Measurements from ENCODE around the gene MYO1F. TPM values are rescaled to one million over a fixed set of nuclear protein-coding genes. Genes with fewer than 3 reads are reported as not detected.
"Not testable (repeated sequence)": the region's sequence is repeated elsewhere in the genome, so short reads cannot be mapped to it uniquely, and the experiment has no call there.

Gene MYO1F
- total RNA-seq, 1 donor from 2014 or later = 0.55 TPM

DNA sequence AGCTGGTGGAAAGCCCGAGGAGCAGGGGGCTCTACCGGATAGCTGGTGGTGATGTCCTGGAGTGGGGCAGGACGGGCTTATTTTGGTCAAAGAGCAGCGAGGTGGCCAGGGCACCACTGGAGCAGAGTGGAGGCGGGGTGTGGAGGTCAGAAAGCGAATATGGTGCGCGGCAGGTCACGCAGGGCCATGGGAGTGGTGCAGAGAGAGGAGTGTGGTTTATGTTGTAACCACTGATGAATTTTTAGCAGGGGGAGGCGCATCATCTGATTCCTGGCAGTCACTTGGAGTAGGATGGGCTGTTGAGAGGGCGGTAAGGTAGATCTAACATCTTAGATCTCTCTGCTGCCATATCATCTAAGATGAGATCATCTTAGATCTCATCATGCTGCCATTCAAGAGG, 61.9 kb downstream of the MYO1F start:
- TF ChIP-seq, protein P1, sequence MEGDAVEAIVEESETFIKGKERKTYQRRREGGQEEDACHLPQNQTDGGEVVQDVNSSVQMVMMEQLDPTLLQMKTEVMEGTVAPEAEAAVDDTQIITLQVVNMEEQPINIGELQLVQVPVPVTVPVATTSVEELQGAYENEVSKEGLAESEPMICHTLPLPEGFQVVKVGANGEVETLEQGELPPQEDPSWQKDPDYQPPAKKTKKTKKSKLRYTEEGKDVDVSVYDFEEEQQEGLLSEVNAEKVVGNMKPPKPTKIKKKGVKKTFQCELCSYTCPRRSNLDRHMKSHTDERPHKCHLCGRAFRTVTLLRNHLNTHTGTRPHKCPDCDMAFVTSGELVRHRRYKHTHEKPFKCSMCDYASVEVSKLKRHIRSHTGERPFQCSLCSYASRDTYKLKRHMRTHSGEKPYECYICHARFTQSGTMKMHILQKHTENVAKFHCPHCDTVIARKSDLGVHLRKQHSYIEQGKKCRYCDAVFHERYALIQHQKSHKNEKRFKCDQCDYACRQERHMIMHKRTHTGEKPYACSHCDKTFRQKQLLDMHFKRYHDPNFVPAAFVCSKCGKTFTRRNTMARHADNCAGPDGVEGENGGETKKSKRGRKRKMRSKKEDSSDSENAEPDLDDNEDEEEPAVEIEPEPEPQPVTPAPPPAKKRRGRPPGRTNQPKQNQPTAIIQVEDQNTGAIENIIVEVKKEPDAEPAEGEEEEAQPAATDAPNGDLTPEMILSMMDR (IDR thresholded peaks at IDR 0.05; ENCODE audit: unreplicated experiment) = no peak
- no peaks in the 10 kb centered on the region for H3K9me3 Mint-ChIP-seq (ENCODE audit: low read depth)
- no peak overlapping the region for H3K27ac Mint-ChIP-seq

DNA sequence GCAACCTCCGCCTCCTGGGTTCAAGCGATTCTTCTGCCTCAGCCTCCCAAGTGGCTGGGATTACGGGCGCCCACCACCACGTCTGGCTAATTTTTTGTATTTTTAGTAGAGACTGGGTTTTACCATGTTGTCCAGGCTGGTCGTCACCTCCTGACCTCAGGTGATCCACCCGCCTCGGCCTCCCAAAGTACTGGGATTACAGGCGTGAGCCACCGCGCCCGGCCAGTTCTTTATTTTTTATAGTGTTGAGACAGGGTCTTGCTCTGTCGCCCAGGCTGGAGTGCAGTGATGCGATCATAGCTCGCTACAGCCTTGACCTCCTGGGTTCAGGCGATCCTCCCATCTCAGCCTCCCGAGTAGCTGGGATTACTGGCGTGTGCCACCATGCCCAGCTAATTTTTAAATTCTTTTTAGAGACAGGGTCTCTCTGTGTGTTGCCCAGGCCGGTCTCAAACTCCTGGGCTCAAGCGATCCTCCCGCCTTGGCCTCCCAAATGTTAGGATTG, 62.7 kb downstream of the MYO1F start:
- H3K9me3 Mint-ChIP-seq (ENCODE audit: low read depth); H3K36me3 Mint-ChIP-seq (ENCODE audit: insufficient read depth); DNase-seq (ENCODE audit: low spot score, unreplicated experiment); H3K4me1 Mint-ChIP-seq (ENCODE audit: low read depth); H3K27me3 Mint-ChIP-seq: not testable (repeated sequence)
- Mint-ChIP-seq H3K27ac (peak overlapping the region; percentile 98), H3K4me3 (ENCODE audit: low read depth) (peak overlapping the region; percentile 94)

More for the DNA sequence above, 61.9 kb downstream of the MYO1F start:
- H3K36me3 Mint-ChIP-seq (ENCODE audit: insufficient read depth) = peaks cover 3% of the 10 kb centered on the region
- H3K4me3 Mint-ChIP-seq (ENCODE audit: low read depth) = peak overlapping the region; percentile 50
- peaks cover 10% of the 10 kb centered on the region for H3K27me3 Mint-ChIP-seq
- peaks cover 5% of the 10 kb centered on the region for H3K4me1 Mint-ChIP-seq (ENCODE audit: low read depth)
- DNase-seq (ENCODE audit: low spot score, unreplicated experiment) = no peak

DNA sequence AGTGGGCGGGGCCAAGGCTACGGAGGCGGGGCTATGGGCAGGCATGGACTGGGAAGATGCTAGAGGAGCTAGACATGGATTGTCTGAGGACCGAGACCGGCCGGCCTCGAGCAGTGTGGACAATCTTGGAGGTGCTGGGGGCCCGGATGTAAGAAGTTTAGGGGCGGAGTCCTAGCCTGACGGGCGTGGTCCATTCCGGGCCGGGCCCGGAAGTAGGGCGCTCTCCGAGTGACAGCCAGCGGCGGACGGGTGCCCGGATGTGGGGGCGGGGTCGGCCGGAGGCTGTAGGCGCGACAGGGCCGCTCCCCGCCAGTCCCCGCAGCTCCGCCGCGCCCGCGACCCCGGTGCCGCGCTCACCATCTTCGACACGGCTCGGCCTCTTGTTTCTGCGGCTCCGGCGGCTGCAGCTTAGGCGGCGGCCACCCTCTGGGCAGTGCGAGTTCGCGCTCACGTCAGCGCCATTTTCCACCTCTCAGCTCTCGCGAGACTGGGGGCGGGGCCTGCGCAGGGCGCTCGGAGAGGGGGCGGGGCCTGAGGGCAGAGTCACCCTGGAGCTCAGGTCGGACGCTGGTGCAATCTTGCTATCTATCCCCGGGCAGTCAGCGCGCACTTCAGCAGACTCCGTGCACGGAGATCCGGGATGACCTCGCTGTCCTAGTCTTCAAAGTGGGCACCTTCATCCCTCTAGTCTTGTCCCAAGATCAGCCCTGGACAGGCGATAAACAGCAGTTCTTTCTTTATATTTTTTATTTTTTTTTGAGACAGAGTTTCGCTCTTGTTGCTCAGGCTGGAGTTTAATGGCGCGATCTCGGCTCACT, 63.3 kb downstream of the MYO1F start, which contains the start of gene ZNF414:
TSS of gene ZNF414 (minus strand) at position 481 of the 818 bp plus-strand sequence. CDS start at position 360, 121 bp downstream.
- Mint-ChIP-seq H3K36me3 (ENCODE audit: insufficient read depth) (peaks cover 3% of the 10 kb centered on the region), H3K4me3 (ENCODE audit: low read depth) (peak within 1 kb of the TSS; percentile 94), H3K9me3 (ENCODE audit: low read depth) (no peaks in the 10 kb centered on the region), H3K27ac (peak within 1 kb of the TSS; percentile 98), H3K27me3 (peaks cover 10% of the 10 kb centered on the region), H3K4me1 (ENCODE audit: low read depth) (peaks cover 5% of the 10 kb centered on the region)
- DNase-seq (ENCODE audit: low spot score, unreplicated experiment) = peak; percentile 93
- TF ChIP-seq, protein P1 (IDR thresholded peaks at IDR 0.05; ENCODE audit: unreplicated experiment) = no peak

DNA sequence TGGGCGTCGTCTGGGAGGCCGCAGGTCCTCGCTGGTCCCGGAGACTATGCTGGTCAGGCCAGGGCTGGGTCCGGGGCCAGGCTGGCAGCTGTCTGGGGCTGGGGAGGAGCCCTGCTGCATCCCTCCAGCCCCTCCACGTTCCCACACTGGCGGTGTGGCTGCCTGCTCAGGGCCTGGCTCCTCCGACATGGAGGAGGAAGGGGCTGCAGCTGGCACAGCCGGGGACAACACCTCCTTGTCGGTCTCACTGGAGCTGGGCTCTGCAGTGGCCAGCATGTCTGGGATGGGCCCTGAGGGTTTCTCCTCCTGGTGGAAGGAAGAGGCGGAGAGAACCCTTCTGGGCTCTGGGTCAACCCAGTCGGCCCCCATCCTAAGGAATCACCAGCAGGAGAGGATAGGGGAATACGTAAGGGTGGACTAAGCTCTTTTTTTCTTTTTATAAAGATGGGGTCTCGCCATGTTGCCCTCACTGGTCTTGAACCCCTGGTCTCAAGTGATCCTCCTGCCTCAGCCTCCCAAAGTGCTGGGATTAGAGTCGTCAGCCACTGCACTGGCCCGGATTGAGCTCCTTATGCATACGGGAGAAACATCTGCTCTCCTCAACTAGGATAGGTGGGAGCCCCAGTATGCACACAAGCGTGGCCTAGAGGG, 64.1 kb downstream of the MYO1F start:
- TF ChIP-seq, protein P1 (IDR thresholded peaks at IDR 0.05; ENCODE audit: unreplicated experiment) = no peak
- H3K27me3 Mint-ChIP-seq = peaks cover 10% of the 10 kb centered on the region
- H3K9me3 Mint-ChIP-seq (ENCODE audit: low read depth) = no peaks in the 10 kb centered on the region
- peaks cover 3% of the 10 kb centered on the region for H3K36me3 Mint-ChIP-seq (ENCODE audit: insufficient read depth)
- H3K4me3 Mint-ChIP-seq (ENCODE audit: low read depth) = peak overlapping the region; percentile 94
- DNase-seq (ENCODE audit: low spot score, unreplicated experiment) = no peak
- H3K4me1 Mint-ChIP-seq (ENCODE audit: low read depth) = peaks cover 5% of the 10 kb centered on the region
- peak overlapping the region; percentile 97 for H3K27ac Mint-ChIP-seq

DNA sequence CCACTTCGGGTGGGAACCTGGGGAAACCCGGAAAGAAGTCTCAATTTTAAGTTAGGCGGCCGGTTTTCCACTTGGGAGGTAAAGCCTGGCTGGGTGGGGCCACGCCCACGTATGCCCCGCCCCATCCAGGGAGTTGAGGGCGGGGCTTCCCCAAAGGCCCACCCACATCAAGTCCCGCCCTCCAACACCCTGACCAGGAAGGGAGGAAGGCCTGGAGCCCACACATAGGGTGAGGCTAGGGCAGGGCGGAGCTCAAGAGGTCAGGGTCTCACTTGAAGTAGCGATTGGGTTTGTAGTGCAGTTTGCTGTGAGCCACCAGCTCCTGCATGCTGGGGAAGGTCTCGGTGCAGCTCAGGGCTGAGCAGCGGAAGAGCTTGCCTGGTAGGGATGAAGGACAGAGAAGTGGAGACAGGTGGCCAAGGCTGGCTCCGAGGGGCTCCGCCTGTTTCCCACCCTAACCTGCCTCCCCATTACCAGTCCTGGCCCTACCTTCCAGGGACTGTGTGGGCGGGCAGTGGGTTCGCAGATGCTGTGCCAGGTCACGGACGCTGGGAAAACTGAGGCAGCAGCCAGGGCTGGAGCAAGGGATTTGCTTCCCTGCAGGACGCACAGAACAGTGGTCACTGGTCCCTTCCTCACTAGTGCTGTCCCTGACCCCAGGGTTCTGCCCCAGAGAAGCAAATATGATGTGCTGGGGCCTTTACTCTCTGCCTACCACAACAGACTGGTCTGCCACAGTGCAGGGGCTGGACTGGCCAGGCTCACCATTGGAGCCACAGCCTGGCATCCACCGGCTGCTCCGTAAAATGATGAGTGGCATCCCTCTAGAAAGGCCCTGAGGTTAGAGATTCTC, 64.9 kb downstream of the MYO1F start:
- TF ChIP-seq, protein P1 (IDR thresholded peaks at IDR 0.05; ENCODE audit: unreplicated experiment) = no peak
- H3K9me3 Mint-ChIP-seq (ENCODE audit: low read depth) = no peaks in the 10 kb centered on the region
- peak overlapping the region; percentile 44 for H3K4me3 Mint-ChIP-seq (ENCODE audit: low read depth)
- no peak overlapping the region for H3K27ac Mint-ChIP-seq
- H3K27me3 Mint-ChIP-seq = peaks cover 4% of the 10 kb centered on the region
- H3K36me3 Mint-ChIP-seq (ENCODE audit: insufficient read depth) = peaks cover 4% of the 10 kb centered on the region
- no peak for DNase-seq (ENCODE audit: low spot score, unreplicated experiment)
- peaks cover 5% of the 10 kb centered on the region for H3K4me1 Mint-ChIP-seq (ENCODE audit: low read depth)
